SU-DHL-6 (cell line): Measurements from ENCODE around the gene FLYWCH1.

Experiments
- EZH2phosphoT487 ChIP-seq: fragments of 200-600 bp; sonication (generic), shearing (Covaris generic); conservative IDR thresholded peaks from 2 replicates; pipeline ENCODE4 v1.6.1; 2018; ENCODE audit warnings: mild to moderate bottlenecking, antibody characterized with exemption, low read length, moderate library complexity, mixed read lengths
- TF ChIP-seq, protein P1 (sequence below): fragments of 200-600 bp; sonication (generic); IDR thresholded peaks from one replicate; pipeline ENCODE4 v1.5.1; 2017; ENCODE audit warnings: antibody characterized with exemption, mild to moderate bottlenecking, low read length, moderate library complexity; ENCODE audit not compliant: insufficient read depth, poor library complexity, severe bottlenecking

GRCh38 chr16:2987833-2988232 is 76.1 kb downstream of the FLYWCH1 start:
- TF ChIP-seq, protein P1, sequence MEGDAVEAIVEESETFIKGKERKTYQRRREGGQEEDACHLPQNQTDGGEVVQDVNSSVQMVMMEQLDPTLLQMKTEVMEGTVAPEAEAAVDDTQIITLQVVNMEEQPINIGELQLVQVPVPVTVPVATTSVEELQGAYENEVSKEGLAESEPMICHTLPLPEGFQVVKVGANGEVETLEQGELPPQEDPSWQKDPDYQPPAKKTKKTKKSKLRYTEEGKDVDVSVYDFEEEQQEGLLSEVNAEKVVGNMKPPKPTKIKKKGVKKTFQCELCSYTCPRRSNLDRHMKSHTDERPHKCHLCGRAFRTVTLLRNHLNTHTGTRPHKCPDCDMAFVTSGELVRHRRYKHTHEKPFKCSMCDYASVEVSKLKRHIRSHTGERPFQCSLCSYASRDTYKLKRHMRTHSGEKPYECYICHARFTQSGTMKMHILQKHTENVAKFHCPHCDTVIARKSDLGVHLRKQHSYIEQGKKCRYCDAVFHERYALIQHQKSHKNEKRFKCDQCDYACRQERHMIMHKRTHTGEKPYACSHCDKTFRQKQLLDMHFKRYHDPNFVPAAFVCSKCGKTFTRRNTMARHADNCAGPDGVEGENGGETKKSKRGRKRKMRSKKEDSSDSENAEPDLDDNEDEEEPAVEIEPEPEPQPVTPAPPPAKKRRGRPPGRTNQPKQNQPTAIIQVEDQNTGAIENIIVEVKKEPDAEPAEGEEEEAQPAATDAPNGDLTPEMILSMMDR: no peak
- TF ChIP-seq EZH2phosphoT487: no peak
